Loucy (cell line): Measurements from ENCODE around the gene CCDC88C.

ENCODE experiments used
- H2AFZ ChIP-seq: fragments of 200-600 bp; sonication (generic); 2 replicates; pipeline ENCODE4 v1.6.0; 2016; ENCODE audit warnings: antibody characterized with exemption, mild to moderate bottlenecking, low read length, moderate library complexity
- H3F3A ChIP-seq: fragments of 200-600 bp; 2 replicates; pipeline ENCODE4 v1.6.0; 2016; ENCODE audit warnings: antibody characterized with exemption, low read depth, mild to moderate bottlenecking
- H3K27me3 ChIP-seq: fragments of 200-600 bp; sonication (generic); 2 replicates; pipeline ENCODE4 v1.6.1; 2014; ENCODE audit warnings: low read length, mild to moderate bottlenecking; ENCODE audit not compliant: insufficient read depth, poor library complexity, severe bottlenecking
- H3K36me3 ChIP-seq: fragments of 200-600 bp; sonication (generic); 2 replicates; pipeline ENCODE4 v1.6.1; 2016; ENCODE audit warnings: low read length; ENCODE audit not compliant: insufficient read depth
- H3K4me1 ChIP-seq: fragments of 200-600 bp; sonication (generic); 2 replicates; pipeline ENCODE4 v1.5.1; 2014; ENCODE audit warnings: low read length, mild to moderate bottlenecking; ENCODE audit not compliant: insufficient read depth, poor library complexity, severe bottlenecking
- H3K4me2 ChIP-seq: fragments of 200-600 bp; sonication (generic); 2 replicates; pipeline ENCODE4 v1.6.0; 2014; ENCODE audit warnings: antibody characterized with exemption, low read length, low read depth, mild to moderate bottlenecking; ENCODE audit not compliant: poor library complexity, severe bottlenecking
- H3K4me3 ChIP-seq: fragments of 200-600 bp; sonication (generic); 2 replicates; pipeline ENCODE4 v1.5.1; 2014; ENCODE audit warnings: low read length, mild to moderate bottlenecking, mixed read lengths; ENCODE audit not compliant: poor library complexity, severe bottlenecking
- H3K79me2 ChIP-seq: fragments of 200-600 bp; sonication (generic); 2 replicates; pipeline ENCODE4 v1.6.1; 2014; ENCODE audit warnings: low read length; ENCODE audit not compliant: insufficient read depth
- H3K9ac ChIP-seq: fragments of 200-600 bp; sonication (generic); 2 replicates; pipeline ENCODE4 v1.6.0; 2014; ENCODE audit warnings: mild to moderate bottlenecking, low read depth, low read length, moderate library complexity; ENCODE audit not compliant: poor library complexity, severe bottlenecking
- H3K9me2 ChIP-seq: fragments of 200-600 bp; sonication (generic); replicated peaks from 2 replicates; pipeline ENCODE4 v1.6.1; 2016; ENCODE audit warnings: low read depth, low read length, mixed read lengths
- H3K9me3 ChIP-seq: fragments of 200-600 bp; sonication (generic); 2 replicates; pipeline ENCODE4 v1.6.1; 2014; ENCODE audit warnings: mild to moderate bottlenecking, antibody characterized with exemption, low read length, low read depth; ENCODE audit not compliant: insufficient read depth
- H4K20me1 ChIP-seq: fragments of 200-600 bp; sonication (generic); 2 replicates; pipeline ENCODE4 v1.6.0; 2014; ENCODE audit warnings: antibody characterized with exemption, low read length, mild to moderate bottlenecking; ENCODE audit not compliant: insufficient read depth, poor library complexity, severe bottlenecking
- CTCF ChIP-seq: fragments of 200-600 bp; sonication (generic); conservative IDR thresholded peaks from 2 replicates; pipeline ENCODE4 v1.5.1; 2014; ENCODE audit warnings: mild to moderate bottlenecking, antibody characterized with exemption, low read length
- EZH2phosphoT487 ChIP-seq: fragments of 200-600 bp; IDR thresholded peaks from 2 replicates; pipeline ENCODE4 v1.6.1; 2018; ENCODE audit warnings: antibody characterized with exemption, mild to moderate bottlenecking, moderate library complexity, borderline replicate concordance

The CCDC88C gene

GRCh38 chr14:91293281-91293680 lies 124.3 kb downstream of the CCDC88C start:
- H3K4me3 ChIP-seq, result no peak overlapping the region
- no peaks in the 10 kb centered on the region for H4K20me1 ChIP-seq
- no peaks in the 10 kb centered on the region for H3K4me1 ChIP-seq
- H3K9me3 ChIP-seq, result no peaks in the 10 kb centered on the region
- H3K9ac ChIP-seq, result no peak overlapping the region
- no peaks in the 10 kb centered on the region for H3K9me2 ChIP-seq
- peaks cover 97% of the 10 kb centered on the region for H3K36me3 ChIP-seq
- H3K27me3 ChIP-seq, result no peaks in the 10 kb centered on the region
- no peak overlapping the region for H2AFZ ChIP-seq
- TF ChIP-seq CTCF (no peak), EZH2phosphoT487 (no peak)
- H3K4me2 ChIP-seq, result no peak overlapping the region
- no peaks in the 10 kb centered on the region for H3F3A ChIP-seq
- no peaks in the 10 kb centered on the region for H3K79me2 ChIP-seq

GRCh38 chr14:91292491-91292890 lies 125.1 kb downstream of the CCDC88C start:
- Histone ChIP-seq H2AFZ (no peak overlapping the region), H4K20me1 (no peaks in the 10 kb centered on the region), H3K9me3 (no peaks in the 10 kb centered on the region), H3K4me3 (no peak overlapping the region), H3K27me3 (no peaks in the 10 kb centered on the region), H3K36me3 (peaks cover 98% of the 10 kb centered on the region), H3K4me2 (no peak overlapping the region), H3K79me2 (no peaks in the 10 kb centered on the region), H3F3A (no peaks in the 10 kb centered on the region), H3K4me1 (no peaks in the 10 kb centered on the region), H3K9ac (no peak overlapping the region), H3K9me2 (no peaks in the 10 kb centered on the region)
- TF ChIP-seq CTCF, result no peak
- TF ChIP-seq EZH2phosphoT487, result no peak

DNA sequence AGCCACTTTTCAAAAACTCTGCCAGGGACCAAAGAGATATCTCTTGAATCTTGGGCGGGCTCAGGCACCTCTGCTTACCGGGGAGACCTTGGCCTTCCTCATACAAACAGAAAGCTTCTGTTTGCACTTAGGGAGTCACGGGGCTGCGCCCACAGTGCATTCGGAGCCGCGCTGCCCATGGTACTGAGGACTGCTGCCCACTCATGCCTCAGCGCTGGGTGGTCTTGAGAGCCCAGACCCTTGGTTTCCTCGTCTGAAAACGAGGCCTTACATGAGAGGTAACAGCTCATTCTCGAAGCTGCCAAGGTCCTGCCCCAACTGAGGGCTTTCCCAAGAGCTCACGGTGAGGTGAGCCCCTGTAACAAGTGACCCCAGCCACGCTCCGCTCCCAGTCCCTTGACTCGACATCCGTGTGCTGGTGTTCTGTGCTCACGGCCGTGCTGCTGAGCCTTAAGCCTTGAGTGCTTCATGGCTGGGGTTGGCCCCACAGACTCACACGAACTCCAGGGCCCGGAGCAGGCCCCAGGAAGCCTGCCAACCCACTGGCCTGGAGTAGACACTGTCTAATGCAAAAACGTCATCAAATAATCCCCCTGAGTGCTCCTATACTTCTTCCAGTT lies 125.7 kb downstream of the CCDC88C start:
- peaks cover 98% of the 10 kb centered on the region for H3K36me3 ChIP-seq
- H4K20me1 ChIP-seq, result no peaks in the 10 kb centered on the region
- no peaks in the 10 kb centered on the region for H3K4me1 ChIP-seq
- no peaks in the 10 kb centered on the region for H3K27me3 ChIP-seq
- TF ChIP-seq EZH2phosphoT487, result no peak
- no peak for TF ChIP-seq CTCF
- no peaks in the 10 kb centered on the region for H3K79me2 ChIP-seq
- H3F3A ChIP-seq, result no peaks in the 10 kb centered on the region
- no peak overlapping the region for H3K4me2 ChIP-seq
- no peak overlapping the region for H2AFZ ChIP-seq
- no peak overlapping the region for H3K9ac ChIP-seq
- no peak overlapping the region for H3K4me3 ChIP-seq
- no peaks in the 10 kb centered on the region for H3K9me3 ChIP-seq
- no peaks in the 10 kb centered on the region for H3K9me2 ChIP-seq
